Small intestine (tissue), 7 donors: Measurements from ENCODE around the gene FAM110C. TPM values are rescaled to one million over a fixed set of nuclear protein-coding genes. Genes with fewer than 3 reads are reported as not detected.
"Not testable (repeated sequence)": the region's sequence is repeated elsewhere in the genome, so short reads cannot be mapped to it uniquely, and the experiment has no call there.

ENCODE experiments used
- DNase-seq, 2 donors: peaks; one replicate each; pipeline versions ENCODE4 v3.0.0 to v3.0.0-alpha.2; 2013
- FAIRE-seq: peaks from 2 replicates; lab custom pipeline; 2012; peaks lifted over from hg19 to GRCh38; lab: Jason Lieb, UNC
- H3K27ac ChIP-seq, 3 donors: one replicate each; pipeline ENCODE4 v1.5.1; 2013; ENCODE audit warnings: low read length in 2 of 3, mild to moderate bottlenecking in 2 of 3, control low read depth in 1 of 3, inconsistent platforms in 1 of 3, low read depth in 1 of 3, moderate library complexity in 1 of 3
- H3K27me3 ChIP-seq, 3 donors: one replicate each; pipeline ENCODE4 v1.6.1; 2013; ENCODE audit warnings: low read length in 3 of 3, inconsistent platforms in 1 of 3; ENCODE audit not compliant: control insufficient read depth in 3 of 3, insufficient read depth in 3 of 3
- H3K36me3 ChIP-seq, 3 donors: one replicate each; pipeline ENCODE4 v1.6.1; 2013; ENCODE audit warnings: low read length in 3 of 3, inconsistent platforms in 1 of 3, low read depth in 1 of 3, mild to moderate bottlenecking in 1 of 3, moderate library complexity in 1 of 3; ENCODE audit not compliant: control insufficient read depth in 3 of 3, insufficient read depth in 2 of 3
- H3K4me1 ChIP-seq, 3 donors: one replicate each; pipeline ENCODE4 v1.6.1; 2013; ENCODE audit warnings: low read length in 2 of 3, inconsistent platforms in 1 of 3, low read depth in 1 of 3, mild to moderate bottlenecking in 1 of 3, moderate library complexity in 1 of 3; ENCODE audit not compliant: control insufficient read depth in 3 of 3, insufficient read depth in 2 of 3
- H3K4me3 ChIP-seq, 3 donors: one replicate each; pipeline ENCODE4 v1.5.1; 2013; ENCODE audit warnings: low read length in 3 of 3, control low read depth in 1 of 3, inconsistent platforms in 1 of 3, low read depth in 1 of 3, mild to moderate bottlenecking in 1 of 3, moderate library complexity in 1 of 3
- H3K9me3 ChIP-seq, 2 donors: one replicate each; pipeline ENCODE4 v1.6.1; 2013; ENCODE audit warnings: low read depth in 1 of 2, low read length in 1 of 2; ENCODE audit not compliant: control insufficient read depth in 2 of 2, insufficient read depth in 1 of 2
- WGBS, 3 donors: extraction: QIAGEN DNeasy Blood & Tissue Kit; methylation state at CpG; one replicate each; pipeline ENCODE4 v1.1.7; 2013; 5-methylcytosine and 5-hydroxymethylcytosine counted together
- polyA plus RNA-seq, 4 donors: library from polyadenylated mRNA; stranded (reverse) in 3 of 4; unstranded in 1 of 4; fragments of 200-250 nt in 3 of 4; fragments of 120-200 nt in 1 of 4; gene quantifications; one replicate each; pipeline versions ENCODE4 v1.2.1 to v1.2.3, GENCODE V29; 2013
- donor health status: healthy with polysubstance abuse.
- donor health status: control.
- donor health status: control.
- donor health status: Bipolar disorder and iron deficiency.
- donor health status: healthy.

The FAM110C gene
- polyA plus RNA-seq, 4 donors = 6.2 to 28.3 (median 13.0) TPM

DNA sequence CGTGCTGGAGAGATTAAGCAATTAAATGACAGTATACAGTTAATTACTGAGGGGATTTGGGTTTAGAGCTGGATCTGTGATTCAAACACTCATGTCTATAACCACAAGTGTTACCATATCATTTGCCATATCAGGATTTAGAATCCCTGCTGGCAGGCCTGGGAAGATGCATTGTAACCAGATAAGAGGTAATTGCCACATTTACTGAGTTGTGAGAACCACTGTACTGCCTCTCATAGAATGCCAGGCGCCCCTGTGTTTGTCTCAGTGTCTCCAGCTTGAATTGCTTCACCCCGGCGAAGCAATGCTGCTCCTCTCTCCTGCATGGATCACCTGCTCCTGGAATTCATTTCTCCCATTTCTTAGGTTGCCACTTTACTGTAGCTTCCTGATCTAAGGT is 21.7 kb downstream of the FAM110C start:
- FAIRE-seq, DNase-seq, H3K27me3 ChIP-seq, H3K36me3 ChIP-seq, H3K4me3 ChIP-seq, H3K9me3 ChIP-seq: not testable (repeated sequence)
- peaks cover 0 to 22% (median 3%) of the 10 kb centered on the region in 3 donors for H3K4me1 ChIP-seq
- 24 to 54% (median 37%) methylated on average over 4 of the region's 4 CpGs for WGBS, 3 donors
- H3K27ac ChIP-seq = peak overlapping the region; percentile 9 to 75 (median 55)

DNA sequence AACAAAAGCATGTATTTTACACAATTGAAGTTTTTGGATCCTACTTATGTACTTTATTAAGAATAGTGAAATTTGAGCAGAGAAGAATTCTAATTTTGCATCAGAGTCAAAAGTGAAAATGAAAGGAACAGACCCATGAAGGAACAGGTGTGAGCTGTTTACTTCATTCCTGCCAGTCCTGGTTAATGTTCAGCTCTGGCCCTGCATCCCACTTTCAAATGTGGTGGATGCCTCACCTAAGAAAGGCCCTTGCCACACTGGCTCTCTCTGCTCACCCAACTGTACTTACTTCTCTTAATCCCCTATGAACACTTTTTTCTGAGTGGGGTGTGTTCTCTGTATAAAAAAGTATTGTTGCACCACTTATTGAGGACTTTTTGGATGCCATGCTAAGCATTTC is 22.2 kb downstream of the FAM110C start:
- peak; percentile 71 to 72 for DNase-seq
- peaks cover 0 to 23% (median 3%) of the 10 kb centered on the region in 3 donors for H3K4me1 ChIP-seq
- H3K27ac ChIP-seq = peak overlapping the region; percentile 9 to 55 (median 54)
- no peak for FAIRE-seq
- no peaks in the 10 kb centered on the region for H3K36me3 ChIP-seq
- H3K27me3 ChIP-seq = no peaks in the 10 kb centered on the region
- H3K4me3 ChIP-seq = no peak overlapping the region
- no peaks in the 10 kb centered on the region for H3K9me3 ChIP-seq

DNA sequence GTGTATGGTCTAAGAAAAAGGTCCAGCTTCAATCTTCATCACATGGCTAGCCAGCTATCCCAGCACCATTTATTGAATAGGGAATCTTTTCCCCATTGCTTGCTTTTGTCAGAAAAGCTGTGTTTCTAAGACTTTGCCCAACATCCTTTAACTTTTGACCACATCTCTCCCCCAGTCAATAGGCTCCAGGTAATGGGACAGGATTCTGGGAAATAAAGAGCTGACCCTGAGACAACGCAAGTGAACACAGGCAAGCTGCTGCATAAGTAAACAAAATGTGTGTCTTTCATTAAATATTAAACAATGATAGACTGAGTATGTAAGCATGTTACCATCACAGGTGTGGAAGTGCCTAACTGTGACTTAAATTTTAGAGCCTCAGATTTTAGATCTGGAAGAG is 23.0 kb downstream of the FAM110C start:
- FAIRE-seq (no peak), DNase-seq (no peak)
- Histone ChIP-seq H3K4me3 (no peak overlapping the region), H3K9me3 (no peaks in the 10 kb centered on the region), H3K4me1 (peaks cover 3 to 30% (median 3%) of the 10 kb centered on the region in 3 donors), H3K27me3 (no peaks in the 10 kb centered on the region), H3K36me3 (no peaks in the 10 kb centered on the region), H3K27ac (peak overlapping the region in 1 of 3 donors; percentile 55)
- 16 to 53% (median 41%) methylated on average over 1 of the region's 1 CpG for WGBS, 3 donors

DNA sequence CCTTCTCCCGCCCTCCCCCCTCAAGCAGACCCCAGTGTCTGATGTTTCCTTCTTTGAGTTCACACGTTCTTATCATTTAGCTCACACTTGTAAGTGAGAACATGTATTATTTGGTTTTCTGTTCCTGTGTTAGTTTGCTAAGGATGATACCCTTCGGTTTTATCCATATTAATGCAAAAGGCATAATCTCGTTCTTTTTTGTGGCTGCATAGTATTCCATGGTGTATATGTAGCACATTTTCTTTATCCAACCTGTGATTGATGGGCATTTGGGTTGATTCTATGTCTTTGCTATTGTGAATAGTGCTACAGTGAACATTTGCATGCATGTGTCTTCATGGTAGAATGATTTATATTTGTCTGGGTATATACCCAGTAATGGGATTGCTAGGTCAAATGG is 24.1 kb downstream of the FAM110C start:
- not testable (repeated sequence) for FAIRE-seq

DNA sequence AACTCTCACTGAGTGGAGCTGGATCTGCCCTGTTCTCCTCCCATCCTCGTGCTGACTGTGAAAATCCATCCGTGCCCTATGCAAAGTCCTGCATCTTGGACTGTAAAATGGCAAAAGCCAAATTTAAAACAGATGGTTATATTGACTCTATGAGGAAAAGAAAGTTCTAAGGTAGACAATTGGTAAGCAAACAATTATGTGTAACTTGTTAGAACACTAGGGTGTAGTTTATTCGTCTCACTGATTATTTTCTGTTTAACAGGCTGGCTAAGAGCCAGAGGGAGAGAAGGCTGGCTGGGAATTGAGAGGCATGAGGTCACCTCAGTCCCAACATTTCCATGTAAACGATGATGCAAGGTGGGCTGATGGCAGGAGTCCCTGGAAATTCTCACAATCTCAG is 26.0 kb downstream of the FAM110C start:
- not testable (repeated sequence) for H3K4me3 ChIP-seq, H3K9me3 ChIP-seq, H3K36me3 ChIP-seq, FAIRE-seq, H3K27me3 ChIP-seq
- WGBS, 3 donors = 9 to 29% (median 25%) methylated on average over 4 of the region's 4 CpGs
- H3K4me1 ChIP-seq = peaks cover 3 to 30% (median 3%) of the 10 kb centered on the region in 3 donors
- DNase-seq = peak; percentile 54 to 59
- peak overlapping the region in 2 of 3 donors; percentile 48 to 64 for H3K27ac ChIP-seq

More for the DNA sequence above, 24.1 kb downstream of the FAM110C start:
- WGBS, 3 donors = 73 to 87% (median 82%) methylated on average over 4 of the region's 4 CpGs
- not testable (repeated sequence) for H3K36me3 ChIP-seq, H3K4me3 ChIP-seq, H3K27me3 ChIP-seq, H3K27ac ChIP-seq, DNase-seq, H3K9me3 ChIP-seq
- peaks cover 3 to 30% (median 3%) of the 10 kb centered on the region in 3 donors for H3K4me1 ChIP-seq

DNA sequence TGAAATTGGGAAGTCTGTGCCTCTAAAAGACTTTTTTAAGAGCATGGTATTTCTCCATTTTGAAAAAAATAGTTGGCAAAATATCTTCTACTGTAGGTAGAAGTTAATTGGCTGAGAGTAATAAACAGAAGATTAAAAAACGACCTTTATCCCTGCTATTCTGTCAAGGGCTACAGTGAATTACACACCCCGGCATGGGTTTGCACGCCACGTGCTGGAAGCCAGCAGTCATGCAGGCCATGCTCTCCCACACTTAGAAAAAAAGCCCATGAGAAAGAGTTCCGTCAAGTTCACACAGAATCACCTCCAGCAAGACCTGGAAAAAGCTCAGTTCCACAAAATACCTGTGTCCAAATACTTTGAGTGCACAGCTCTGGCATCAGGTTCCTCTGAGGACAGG is 26.8 kb downstream of the FAM110C start:
- H3K4me3 ChIP-seq = no peak overlapping the region
- peak overlapping the region in 2 of 3 donors; percentile 48 to 64 for H3K27ac ChIP-seq
- FAIRE-seq (no peak), DNase-seq (peak; percentile 82 to 85)
- no peaks in the 10 kb centered on the region for H3K36me3 ChIP-seq
- WGBS, 3 donors = 17 to 47% (median 27%) methylated on average over 5 of the region's 5 CpGs
- no peaks in the 10 kb centered on the region for H3K27me3 ChIP-seq
- H3K4me1 ChIP-seq = peaks cover 2 to 25% (median 3%) of the 10 kb centered on the region in 3 donors
- no peaks in the 10 kb centered on the region for H3K9me3 ChIP-seq

DNA sequence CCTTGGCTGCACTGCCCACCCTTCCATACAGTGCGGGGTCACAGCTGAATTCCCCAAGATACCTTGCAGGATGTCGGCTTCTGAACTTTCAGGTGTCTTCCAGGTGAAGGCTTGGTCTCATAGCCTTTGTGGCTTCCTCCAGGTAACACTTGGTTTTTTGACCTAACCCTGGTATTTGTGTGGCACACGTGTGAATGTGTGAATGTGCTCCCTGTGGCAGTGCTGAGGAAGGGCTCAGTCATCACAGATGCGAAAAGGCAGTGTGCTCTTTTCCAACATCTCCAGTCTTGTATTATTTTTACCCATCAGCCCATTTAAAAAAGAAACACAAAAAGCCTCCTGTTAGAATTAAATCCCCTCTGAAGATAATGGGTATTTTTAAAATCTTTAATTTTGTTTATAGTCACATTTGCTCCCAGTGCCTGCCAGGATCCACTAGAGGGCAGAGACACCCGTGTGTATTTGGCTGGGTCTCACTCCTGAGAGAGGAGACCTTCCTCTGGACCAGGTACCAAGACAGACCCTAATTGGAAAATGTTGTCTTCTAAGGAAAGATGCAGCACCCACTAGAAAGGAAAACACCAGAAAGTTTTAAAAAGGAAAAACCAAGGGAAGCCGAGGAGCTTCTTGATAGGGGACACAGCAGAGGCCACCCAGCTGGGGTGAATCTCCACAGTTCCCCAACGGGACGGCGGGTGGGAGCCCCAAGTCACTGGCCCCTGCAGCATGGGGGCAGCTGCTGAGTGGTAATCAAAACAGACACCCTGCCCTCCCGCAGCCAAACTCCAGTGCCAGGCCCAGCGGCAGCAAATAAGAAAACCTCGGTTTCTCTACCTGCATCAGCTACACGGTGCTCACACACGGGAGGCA is 27.7 kb downstream of the FAM110C start:
- no peaks in the 10 kb centered on the region for H3K27me3 ChIP-seq
- no peaks in the 10 kb centered on the region for H3K9me3 ChIP-seq
- no peak for FAIRE-seq
- WGBS, 3 donors = 41 to 69% (median 57%) methylated on average over 14 of the region's 14 CpGs
- peak; percentile 33 to 36 for DNase-seq
- no peaks in the 10 kb centered on the region for H3K36me3 ChIP-seq
- no peak overlapping the region for H3K4me3 ChIP-seq
- H3K27ac ChIP-seq = no peak overlapping the region
- peaks cover 0 to 18% (median 3%) of the 10 kb centered on the region in 3 donors for H3K4me1 ChIP-seq

DNA sequence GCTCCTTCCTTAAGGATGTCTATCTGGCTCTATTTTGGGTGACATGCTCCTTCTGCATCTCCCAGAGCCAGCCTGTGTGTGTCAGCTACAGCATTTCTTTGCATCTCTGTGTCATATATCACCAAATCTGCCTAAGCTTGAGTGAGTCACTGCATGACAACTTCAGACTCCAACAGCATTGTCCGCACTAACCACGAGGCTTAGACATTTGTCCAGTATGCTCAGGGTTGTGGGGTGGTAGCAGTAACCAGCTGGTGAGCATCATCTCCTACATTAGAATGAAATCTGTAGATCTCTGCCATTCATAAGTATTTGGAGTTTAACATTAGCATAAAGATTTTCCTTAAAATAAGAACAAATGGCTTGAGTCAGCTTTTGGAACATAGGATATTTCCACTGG is 30.4 kb downstream of the FAM110C start:
- H3K27ac ChIP-seq, DNase-seq, FAIRE-seq, H3K9me3 ChIP-seq, H3K36me3 ChIP-seq, H3K4me3 ChIP-seq, H3K27me3 ChIP-seq: not testable (repeated sequence)
- 72 to 87% (median 76%) methylated on average over 2 of the region's 2 CpGs for WGBS, 3 donors
- peaks cover 0 to 15% (median 3%) of the 10 kb centered on the region in 3 donors for H3K4me1 ChIP-seq
